ENCODE measurements around the gene C17orf78.
"Not testable (repeated sequence)": the region's sequence is repeated elsewhere in the genome, so short reads cannot be mapped to it uniquely, and the experiment has no call there.

C17orf78 gene

DNA sequence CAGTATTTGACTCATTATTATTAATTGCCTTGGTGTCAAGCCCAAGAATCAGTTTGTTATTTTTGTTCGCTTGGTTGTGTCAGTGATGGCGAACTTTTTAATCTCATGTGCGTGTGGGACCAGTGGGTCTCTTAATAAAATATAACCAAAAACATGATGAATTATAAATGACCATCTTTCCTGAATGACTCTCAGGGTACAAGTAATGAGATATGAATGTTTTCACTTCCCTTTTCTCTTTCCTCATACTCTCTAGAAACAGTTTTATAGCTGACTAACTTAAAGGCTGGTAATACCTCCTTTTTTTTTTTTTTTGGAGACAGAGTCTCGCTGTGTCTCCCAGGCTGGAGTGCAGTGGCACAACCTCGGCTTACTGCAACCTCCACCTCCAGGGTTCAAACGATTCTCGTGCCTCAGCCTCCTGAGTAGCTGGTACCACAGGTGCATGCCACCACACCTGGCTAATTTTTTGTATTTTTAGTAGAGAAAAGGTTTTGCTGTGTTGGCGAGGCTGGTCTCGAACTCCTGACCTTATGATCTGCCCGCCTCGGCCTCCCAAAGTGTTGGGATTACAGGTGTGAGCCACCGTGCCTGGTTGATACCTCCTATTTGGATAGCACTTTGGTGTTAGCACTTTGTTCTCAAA lies 65.7 kb downstream of the C17orf78 start:
- not testable (repeated sequence) for DNase-seq
